Activated CD4-positive, alpha-beta T cell treated with anti-CD3 and anti-CD28 coated beads, Interleukin-10, Interleukin-2, amounts not matched to agents 100 ng/mL and 50 ng/mL, durations not matched to agents 16 hours and 8 hours (primary cell): ENCODE data around the gene RELN.

Source experiments
- DNase-seq: peaks from one replicate; pipeline ENCODE4 v3.0.0-alpha.2; 2020

The RELN gene

GRCh38 chr7:103777440-103777839 lies 212.0 kb downstream of the RELN start:
- DNase-seq: no peak

- DNase-seq: no peak
Observed at GRCh38 chr7:103773726-103774125, 215.7 kb downstream of the RELN start.

GRCh38 chr7:103772171-103772773 lies 217.2 kb downstream of the RELN start:
- DNase-seq: no peak

GRCh38 chr7:103771294-103771693 lies 218.2 kb downstream of the RELN start:
- no peak for DNase-seq

- no peak for DNase-seq
Observed at GRCh38 chr7:103766660-103767059, 222.8 kb downstream of the RELN start.

- DNase-seq: no peak
Observed at GRCh38 chr7:103765901-103766300, 223.6 kb downstream of the RELN start.

- DNase-seq: no peak
Observed at GRCh38 chr7:103764901-103765300, 224.6 kb downstream of the RELN start.

GRCh38 chr7:103762877-103763276 lies 226.6 kb downstream of the RELN start:
- no peak for DNase-seq

- no peak for DNase-seq
Observed at GRCh38 chr7:103762065-103762760, 227.2 kb downstream of the RELN start.

- no peak for DNase-seq
Observed at GRCh38 chr7:103752995-103753394, 236.5 kb downstream of the RELN start.

- DNase-seq: no peak
Observed at GRCh38 chr7:103751311-103751880, 238.1 kb downstream of the RELN start.

GRCh38 chr7:103748680-103749079 lies 240.8 kb downstream of the RELN start:
- no peak for DNase-seq

GRCh38 chr7:103735377-103735776 lies 254.1 kb downstream of the RELN start:
- no peak for DNase-seq

GRCh38 chr7:103731169-103731568 lies 258.3 kb downstream of the RELN start:
- DNase-seq: no peak

- DNase-seq: no peak
Observed at GRCh38 chr7:103729026-103729425, 260.4 kb downstream of the RELN start.

- DNase-seq: no peak
Observed at GRCh38 chr7:103727982-103728610, 261.4 kb downstream of the RELN start.

- DNase-seq: no peak
Observed at GRCh38 chr7:103719070-103719469, 270.4 kb downstream of the RELN start.

- DNase-seq: no peak
Observed at GRCh38 chr7:103718482-103719061, 270.9 kb downstream of the RELN start.

GRCh38 chr7:103717574-103717973 lies 271.9 kb downstream of the RELN start:
- no peak for DNase-seq

- DNase-seq: no peak
Observed at GRCh38 chr7:103715376-103716120, 273.9 kb downstream of the RELN start.

GRCh38 chr7:103714376-103714927 lies 275.0 kb downstream of the RELN start:
- DNase-seq: no peak

- DNase-seq: no peak
Observed at GRCh38 chr7:103712991-103713778, 276.3 kb downstream of the RELN start.
